HepG2 (cell line): Measurements from ENCODE around the gene FER1L5. TPM values are rescaled to one million over a fixed set of nuclear protein-coding genes. Genes with fewer than 3 reads are reported as not detected.

Experiments used
- ATAC-seq: fragments of 200-7000 bp; cut with Tn5 transposase; 3 replicates; pipeline ENCODE4 v1.9.1; 2020; ENCODE audit warnings: mild to moderate bottlenecking, moderate library complexity
- BruUV-seq: library from RNA; stranded (reverse); fragments of 400-500 nt; replicated peaks from 2 replicates; lab custom pipeline; 2021; lab: Mats Ljungman, UMichigan
- CTCF ChIA-PET: fragments of 300-600 bp; formaldehyde crosslinking; extraction: SDS; loops from one replicate; lab custom pipeline; 2021; ENCODE audit warnings: low total read pairs, inconsistent platforms, low intra/inter-chr PET ratio; lab: Yijun Ruan, JAX
- POLR2A ChIA-PET: fragments of 350-600 bp; sonication (Branson Sonifier 250); formaldehyde crosslinking; loops from one replicate; lab custom pipeline; 2020; ENCODE audit warnings: antibody characterized with exemption, inconsistent platforms; lab: Yijun Ruan, JAX
- DNase-seq: peaks from one replicate; pipeline ENCODE4 v3.0.0-alpha.2; 2015; ENCODE audit warnings: low spot score
- FAIRE-seq: peaks from 3 replicates; lab custom pipeline; 2011; peaks lifted over from hg19 to GRCh38; lab: Jason Lieb, UNC
- H2AFZ ChIP-seq: one replicate; pipeline ENCODE4 v1.6.1; 2011; ENCODE audit warnings: low read length, inconsistent platforms
- H3K27ac ChIP-seq: fragments of 300-600 bp; 3 replicates; pipeline ENCODE4 v1.8.0; 2011; ENCODE audit warnings: mixed run types, mild to moderate bottlenecking, mixed read lengths, low read length, inconsistent platforms; ENCODE audit not compliant: insufficient read depth; ENCODE audit errors: extremely low read length
- H3K27me3 ChIP-seq, 2 experiments: fragments of 200-600 bp in 1 of 2; 2 replicates in 1 of 2; 3 replicates in 1 of 2; pipeline versions ENCODE4 v1.6.0 to v1.8.0; 2011; ENCODE audit warnings: low read length in 2 of 2, mild to moderate bottlenecking in 2 of 2, moderate library complexity in 2 of 2, inconsistent platforms in 1 of 2; ENCODE audit not compliant: insufficient read depth in 2 of 2, control insufficient read depth in 1 of 2
- H3K36me3 ChIP-seq, 2 experiments: fragments of 200-600 bp in 1 of 2; replicated peaks in 1 of 2; 2 replicates in 1 of 2; 3 replicates in 1 of 2; pipeline versions ENCODE4 v1.5.1 to v1.8.0; 2011; ENCODE audit warnings: low read length in 2 of 2, inconsistent platforms in 1 of 2; ENCODE audit not compliant: insufficient read depth in 2 of 2, control insufficient read depth in 1 of 2
- H3K4me1 ChIP-seq: 2 replicates; pipeline ENCODE4 v1.5.1; 2012; ENCODE audit warnings: low read length, inconsistent platforms; ENCODE audit not compliant: insufficient read depth
- H3K4me2 ChIP-seq: 2 replicates; pipeline ENCODE4 v1.6.0; 2011; ENCODE audit warnings: low read depth, low read length, inconsistent platforms
- H3K4me3 ChIP-seq, 3 experiments: fragments of 200-600 bp in 1 of 3; sonication (generic), shearing (Covaris generic) in 1 of 3; replicated peaks in 1 of 3; 2 replicates each; pipeline ENCODE4 v1.5.1; 2011 to 2016; ENCODE audit warnings: low read length in 3 of 3, inconsistent platforms in 2 of 3, low read depth in 2 of 3, mild to moderate bottlenecking in 2 of 3, control low read depth in 1 of 3, mixed read lengths in 1 of 3; ENCODE audit not compliant: insufficient read depth in 1 of 3
- H3K79me2 ChIP-seq: one replicate; pipeline ENCODE4 v1.6.1; 2011; ENCODE audit warnings: low read length, inconsistent platforms; ENCODE audit not compliant: insufficient read depth
- H3K9ac ChIP-seq: 2 replicates; pipeline ENCODE4 v1.6.0; 2011; ENCODE audit warnings: mild to moderate bottlenecking, low read depth, low read length, inconsistent platforms; ENCODE audit not compliant: insufficient read depth
- H3K9me3 ChIP-seq: 2 replicates; pipeline ENCODE4 v1.5.1; 2012; ENCODE audit warnings: mild to moderate bottlenecking, low read length
- H4K20me1 ChIP-seq: 2 replicates; pipeline ENCODE4 v1.6.0; 2011; ENCODE audit warnings: inconsistent platforms, mild to moderate bottlenecking, low read length, moderate library complexity; ENCODE audit not compliant: insufficient read depth
- FOXK2 ChIP-seq: fragments of 450-650 bp; IDR thresholded peaks from 2 replicates; pipeline ENCODE4 v1.6.1; 2016
- MAFG ChIP-seq: sonication (generic); formaldehyde crosslinking; IDR thresholded peaks from 2 replicates; pipeline ENCODE4 v1.5.1; 2020; ENCODE audit warnings: mild to moderate bottlenecking, missing genetic modification reagents
- MATR3 ChIP-seq: sonication (generic); formaldehyde crosslinking; IDR thresholded peaks from 2 replicates; pipeline ENCODE4 v1.4.0; 2020; ENCODE audit warnings: missing genetic modification reagents
- MXD3 ChIP-seq: IDR thresholded peaks from 2 replicates; pipeline ENCODE4 v1.6.1; 2016; ENCODE audit warnings: mild to moderate bottlenecking, missing biosample characterization, missing genetic modification reagents
- NFKBIZ ChIP-seq: IDR thresholded peaks from 2 replicates; pipeline ENCODE4 v1.6.1; 2018; ENCODE audit warnings: missing genetic modification reagents, missing compliant biosample characterization
- NR0B2 ChIP-seq: sonication (generic); formaldehyde crosslinking; IDR thresholded peaks from 2 replicates; pipeline ENCODE4 v1.4.0; 2020; ENCODE audit warnings: mild to moderate bottlenecking, missing genetic modification reagents
- POLR2AphosphoS2 ChIP-seq: IDR thresholded peaks from 2 replicates; pipeline ENCODE4 v1.6.1; 2011; ENCODE audit warnings: low read depth, low read length, improper control_type of control experiment
- POLR2G ChIP-seq: fragments of 200-400 bp; formaldehyde crosslinking; IDR thresholded peaks from 2 replicates; pipeline ENCODE4 v1.6.1; 2018; ENCODE audit warnings: mild to moderate bottlenecking, low read depth, low read length, moderate library complexity
- RARG ChIP-seq: sonication (generic); formaldehyde crosslinking; IDR thresholded peaks from 2 replicates; pipeline ENCODE4 v1.4.0; 2020; ENCODE audit warnings: low read depth, mild to moderate bottlenecking, missing genetic modification reagents
- STAG1 ChIP-seq: sonication (generic); formaldehyde crosslinking; IDR thresholded peaks from 2 replicates; pipeline ENCODE4 v1.4.0; 2020; ENCODE audit warnings: missing genetic modification reagents
- SYNCRIP ChIP-seq: fragments of 200-400 bp; formaldehyde crosslinking; IDR thresholded peaks from 2 replicates; pipeline ENCODE4 v1.6.1; 2018; ENCODE audit warnings: mild to moderate bottlenecking, low read depth, low read length; ENCODE audit not compliant: insufficient read depth
- ZBTB38 ChIP-seq: sonication (generic); formaldehyde crosslinking; IDR thresholded peaks from 2 replicates; pipeline ENCODE4 v1.5.1; 2020; ENCODE audit warnings: mild to moderate bottlenecking, missing genetic modification reagents
- ZFY ChIP-seq: sonication (generic); formaldehyde crosslinking; IDR thresholded peaks from 2 replicates; pipeline ENCODE4 v1.4.0; 2020; ENCODE audit warnings: missing genetic modification reagents
- ZMAT3 ChIP-seq: sonication (generic); formaldehyde crosslinking; conservative IDR thresholded peaks from 2 replicates; pipeline ENCODE4 v1.7.0; 2021; ENCODE audit warnings: missing genetic modification reagents
- ZMYM3 ChIP-seq: sonication (generic); formaldehyde crosslinking; IDR thresholded peaks from 2 replicates; pipeline ENCODE4 v1.5.1; 2020; ENCODE audit warnings: mild to moderate bottlenecking, missing genetic modification reagents
- ZNF367 ChIP-seq: sonication (generic); formaldehyde crosslinking; IDR thresholded peaks from 2 replicates; pipeline ENCODE4 v1.4.0; 2020; ENCODE audit warnings: missing genetic modification reagents, borderline replicate concordance
- ZNF530 ChIP-seq: sonication (generic); formaldehyde crosslinking; IDR thresholded peaks from 2 replicates; pipeline ENCODE4 v1.5.0; 2020; ENCODE audit warnings: low read depth, mild to moderate bottlenecking, missing genetic modification reagents
- ZNF558 ChIP-seq: sonication (generic); formaldehyde crosslinking; IDR thresholded peaks from 2 replicates; pipeline ENCODE4 v1.9.0; 2022; ENCODE audit warnings: mild to moderate bottlenecking, missing genetic modification reagents, borderline replicate concordance
- ZZZ3 ChIP-seq: sonication (generic); formaldehyde crosslinking; IDR thresholded peaks from 2 replicates; pipeline ENCODE4 v1.4.0; 2020; ENCODE audit warnings: missing genetic modification reagents, mild to moderate bottlenecking, borderline replicate concordance
- WGBS: methylation state at CpG from one replicate; pipeline ENCODE4 v1.1.6; 2017; ENCODE audit warnings: low lambda C conversion rate; 5-methylcytosine and 5-hydroxymethylcytosine counted together
- in situ Hi-C: cut with HindIII; loops from 2 replicates; pipeline ENCODE4 v1.10.0; 2017; ENCODE audit warnings: low pct_unique_long_range_greater_than_20kb; ENCODE audit not compliant: extremely low pct_ligation_motif_present
- intact Hi-C: fragments of 100-400 bp; cut with micrococcal nuclease; formaldehyde crosslinking; loops from one replicate; pipeline ENCODE4 v1.10.0; 2022; ENCODE audit not compliant: unreplicated experiment
- polyA plus RNA-seq, 8 experiments: library from polyadenylated mRNA; depleted of rRNA in 3 of 8; stranded (reverse) in 7 of 8; unstranded in 1 of 8; fragments of >200 nt; fragmentation: Illumina TruSeq in 4 of 8; extraction: Trizol in 4 of 8; gene quantifications; 2 replicates each; pipeline versions ENCODE4 v1.2.1 to v1.2.3, GENCODE V29; 2011 to 2016; ENCODE audit warnings: low read depth in 4 of 8, missing spikeins in 1 of 8, mixed read lengths in 1 of 8; ENCODE audit not compliant: insufficient read depth in 1 of 8
- total RNA-seq, 5 experiments: library from RNA; depleted of rRNA; stranded (reverse); fragments of >200 nt; fragmentation: Illumina TruSeq; extraction: Trizol; gene quantifications; 2 replicates each; pipeline ENCODE4 v1.2.3, GENCODE V29; 2016; ENCODE audit warnings: low read depth in 1 of 5

FER1L5 gene
- total and polyA plus RNA-seq, 2 of the 13 experiments (the other 11 are each of a cell fraction or from before 2014, with no cell fraction given), result 0.02 to 0.08 TPM

GRCh38 chr2:96618596-96619283 lies 23.8 kb upstream of the FER1L5 start:
- WGBS, result 93% methylated on average over 8 of the region's 8 CpGs
- ATAC-seq (no peak), DNase-seq (no peak), FAIRE-seq (no peak)
- no peak overlapping the region for H3K4me3 ChIP-seq
- no peak overlapping the region for H3K9ac ChIP-seq
- H3K9me3 ChIP-seq, result no peaks in the 10 kb centered on the region
- intact Hi-C loops, result no loop called here
- H3K4me2 ChIP-seq, result no peak overlapping the region
- no peak overlapping the region for H3K27ac ChIP-seq
- in situ Hi-C loops, result no loop called here
- peaks cover 32% of the 10 kb centered on the region for H3K4me1 ChIP-seq
- no peak for TF ChIP-seq POLR2G
- no peak for TF ChIP-seq SYNCRIP
- TF ChIP-seq ZNF367 (CRISPR knock-in tag), result no peak
- TF ChIP-seq POLR2AphosphoS2, result no peak
- no peak for TF ChIP-seq MAFG (CRISPR knock-in tag)
- no peak for TF ChIP-seq MXD3 (CRISPR knock-in tag)
- no peak for TF ChIP-seq RARG
- no peak for TF ChIP-seq ZNF530 (CRISPR knock-in tag)
- no peak for TF ChIP-seq ZMYM3 (CRISPR knock-in tag)
- no peak for TF ChIP-seq NFKBIZ (CRISPR knock-in tag)
- TF ChIP-seq ZZZ3 (CRISPR knock-in tag), result no peak
- TF ChIP-seq NR0B2 (CRISPR knock-in tag), result no peak
- no peak for TF ChIP-seq STAG1 (CRISPR knock-in tag)
- no peak for TF ChIP-seq FOXK2
- no peak for TF ChIP-seq MATR3 (CRISPR knock-in tag)
- TF ChIP-seq ZMAT3 (CRISPR knock-in tag), result no peak
- TF ChIP-seq ZNF558 (CRISPR knock-in tag), result no peak
- TF ChIP-seq ZBTB38 (CRISPR knock-in tag), result no peak
- no peak for TF ChIP-seq ZFY (CRISPR knock-in tag)
- no peaks in the 10 kb centered on the region for H3K79me2 ChIP-seq
- no TSS peak for BruUV-seq
- ChIA-PET POLR2A (no interaction called here), CTCF (no interaction called here)
- H4K20me1 ChIP-seq, result no peaks in the 10 kb centered on the region
- peaks cover 22 to 54% of the 10 kb centered on the region in 2 experiments for H3K36me3 ChIP-seq
- H2AFZ ChIP-seq, result no peak overlapping the region
- no peaks in the 10 kb centered on the region for H3K27me3 ChIP-seq
